Nephron (organoid): ENCODE data around the gene OR2G3.

ENCODE experiments used
- H3K27ac Mint-ChIP-seq, 3 experiments: 2 replicates each; pipeline ENCODE4 v1.8.0; 2020; ENCODE audit warnings: mixed read lengths in 3 of 3, mild to moderate bottlenecking in 2 of 3, moderate library complexity in 1 of 3
- H3K27me3 Mint-ChIP-seq: 2 replicates; pipeline ENCODE4 v1.8.0; 2021; ENCODE audit warnings: low read depth, mild to moderate bottlenecking, moderate library complexity, mixed read lengths
- H3K36me3 Mint-ChIP-seq: 2 replicates; pipeline ENCODE4 v1.8.0; 2020; ENCODE audit warnings: low read depth, mixed read lengths
- H3K4me1 Mint-ChIP-seq: 2 replicates; pipeline ENCODE4 v1.8.0; 2020; ENCODE audit warnings: mixed read lengths
- H3K4me3 Mint-ChIP-seq, 3 experiments: 2 replicates each; pipeline ENCODE4 v1.8.0; 2020; ENCODE audit warnings: mild to moderate bottlenecking in 3 of 3, mixed read lengths in 3 of 3, moderate library complexity in 2 of 3
- H3K9me3 Mint-ChIP-seq: 2 replicates; pipeline ENCODE4 v1.8.0; 2020; ENCODE audit warnings: mixed read lengths
- CTCF ChIP-seq, 3 experiments: fragments of 200-600 bp; sonication (generic); IDR thresholded peaks; one replicate each; pipeline ENCODE4 v1.5.0; 2021; ENCODE audit warnings: antibody characterized with exemption in 3 of 3; ENCODE audit not compliant: unreplicated experiment in 3 of 3

OR2G3 gene

GRCh38 chr1:247653040-247653439 is 47.7 kb downstream of the OR2G3 start:
- no peaks in the 10 kb centered on the region for H3K27me3 Mint-ChIP-seq
- no peak overlapping the region for H3K27ac Mint-ChIP-seq
- H3K4me3 Mint-ChIP-seq: no peak overlapping the region
- no peaks in the 10 kb centered on the region for H3K4me1 Mint-ChIP-seq
- TF ChIP-seq CTCF (IDR thresholded peaks at IDR 0.05; ENCODE audit: unreplicated experiment in 3 of 3): no peak
- no peaks in the 10 kb centered on the region for H3K9me3 Mint-ChIP-seq
- H3K36me3 Mint-ChIP-seq: no peaks in the 10 kb centered on the region
